Endothelial cell of umbilical vein (primary cell): Measurements from ENCODE around the gene CALCR. TPM values are rescaled to one million over a fixed set of nuclear protein-coding genes. Genes with fewer than 3 reads are reported as not detected.

Experiments used
- BruUV-seq: library from RNA; stranded (reverse); fragments of 400-500 nt; replicated peaks from 2 replicates; lab custom pipeline; 2021; lab: Mats Ljungman, UMichigan
- CTCF ChIA-PET: fragments of 300-600, 350-600 bp; sonication (Branson Sonifier 250); formaldehyde crosslinking; loops from one replicate; lab custom pipeline; 2021; ENCODE audit warnings: antibody characterized with exemption, inconsistent platforms; lab: Charles Lee
- POLR2A ChIA-PET: fragments of 300-600, 350-600 bp; sonication (Branson Sonifier 250); formaldehyde crosslinking; loops from one replicate; lab custom pipeline; 2021; ENCODE audit warnings: antibody characterized with exemption, inconsistent platforms; lab: Charles Lee
- DNase-seq: peaks from one replicate; pipeline ENCODE4 v3.0.0-alpha.2; 2011; ENCODE audit warnings: low read depth, low spot score
- FAIRE-seq: peaks from 2 replicates; lab custom pipeline; 2011; peaks lifted over from hg19 to GRCh38; lab: Jason Lieb, UNC
- H2AFZ ChIP-seq: 2 replicates; pipeline ENCODE4 v1.6.0; 2012; ENCODE audit warnings: low read depth, low read length, control low read depth, inconsistent platforms
- H3K27ac ChIP-seq: 2 replicates; pipeline ENCODE4 v1.5.1; 2011; ENCODE audit warnings: low read depth, mild to moderate bottlenecking, control low read depth, low read length, moderate library complexity; ENCODE audit not compliant: insufficient read depth
- H3K27me3 ChIP-seq, 2 experiments: 2 replicates each; pipeline versions ENCODE4 v1.6.0 to v1.6.1; 2011; ENCODE audit warnings: low read length in 2 of 2, mixed read lengths in 1 of 2; ENCODE audit not compliant: control insufficient read depth in 2 of 2, insufficient read depth in 2 of 2
- H3K36me3 ChIP-seq, 2 experiments: 2 replicates in 1 of 2; 3 replicates in 1 of 2; pipeline ENCODE4 v1.5.1; 2011; ENCODE audit warnings: low read length in 2 of 2, mild to moderate bottlenecking in 1 of 2, moderate library complexity in 1 of 2; ENCODE audit not compliant: control insufficient read depth in 2 of 2, insufficient read depth in 2 of 2; ENCODE audit errors: extremely low read depth in 1 of 2
- H3K4me1 ChIP-seq: 3 replicates; pipeline ENCODE4 v1.5.1; 2011; ENCODE audit warnings: mild to moderate bottlenecking, low read length; ENCODE audit not compliant: control insufficient read depth, insufficient read depth; ENCODE audit errors: extremely low read depth
- H3K4me2 ChIP-seq: 2 replicates; pipeline ENCODE4 v1.6.1; 2011; ENCODE audit warnings: low read length, control low read depth, mixed read lengths; ENCODE audit not compliant: insufficient read depth
- H3K4me3 ChIP-seq, 3 experiments: fragments of 200-600 bp in 1 of 3; sonication (generic), shearing (Covaris generic) in 1 of 3; replicated peaks in 1 of 3; 2 replicates each; pipeline ENCODE4 v1.5.1; 2011 to 2016; ENCODE audit warnings: control low read depth in 3 of 3, low read length in 3 of 3, mild to moderate bottlenecking in 2 of 3, inconsistent platforms in 1 of 3, low read depth in 1 of 3, moderate library complexity in 1 of 3; ENCODE audit not compliant: insufficient read depth in 1 of 3
- H3K79me2 ChIP-seq: 2 replicates; pipeline ENCODE4 v1.6.0; 2012; ENCODE audit warnings: low read length, inconsistent platforms; ENCODE audit not compliant: control insufficient read depth, insufficient read depth
- H3K9ac ChIP-seq: replicated peaks from 2 replicates; pipeline ENCODE3; 2011; ENCODE audit warnings: low read length, control low read depth; ENCODE audit not compliant: insufficient read depth; ENCODE audit errors: extremely low read depth
- H3K9me1 ChIP-seq: replicated peaks from 3 replicates; pipeline ENCODE4 v1.6.0; 2011; ENCODE audit warnings: mild to moderate bottlenecking, low read length; ENCODE audit not compliant: control insufficient read depth, insufficient read depth; ENCODE audit errors: extremely low read depth
- H3K9me3 ChIP-seq: replicated peaks from 2 replicates; pipeline ENCODE4 v1.5.1; 2012; ENCODE audit warnings: low read length, inconsistent platforms; ENCODE audit not compliant: control insufficient read depth, insufficient read depth
- H4K20me1 ChIP-seq: replicated peaks from 2 replicates; pipeline ENCODE3; 2011; ENCODE audit warnings: mild to moderate bottlenecking, low read length; ENCODE audit not compliant: control insufficient read depth, insufficient read depth; ENCODE audit errors: extremely low read depth
- EZH2 ChIP-seq: IDR thresholded peaks from 2 replicates; pipeline ENCODE4 v1.6.1; 2012; ENCODE audit warnings: borderline replicate concordance, low read depth, mild to moderate bottlenecking, moderate library complexity, low read length, inconsistent platforms; ENCODE audit not compliant: severe bottlenecking
- FOS ChIP-seq: IDR thresholded peaks from 2 replicates; pipeline ENCODE4 v1.6.1; 2011; ENCODE audit warnings: mild to moderate bottlenecking, low read length, moderate library complexity, borderline replicate concordance; ENCODE audit not compliant: insufficient read depth
- JUN ChIP-seq: IDR thresholded peaks from 2 replicates; pipeline ENCODE4 v1.6.1; 2011; ENCODE audit warnings: borderline replicate concordance, low read depth; ENCODE audit not compliant: insufficient read length, insufficient read depth
- MYC ChIP-seq: IDR thresholded peaks from one replicate; pipeline ENCODE4 v1.6.1; 2011; ENCODE audit warnings: mild to moderate bottlenecking, low read depth, low read length
- POLR2AphosphoS5 ChIP-seq: IDR thresholded peaks from 2 replicates; pipeline ENCODE4 v1.6.1; 2012; ENCODE audit warnings: low read depth, mild to moderate bottlenecking, control low read depth, low read length, moderate library complexity; ENCODE audit not compliant: insufficient read depth
- dilution Hi-C: fragments of 300-500 bp; cut with MboI; formaldehyde crosslinking; loops from one replicate; pipeline ENCODE4 v1.15.0; 2019; ENCODE audit warnings: low sequenced_read_pairs; ENCODE audit not compliant: extremely low pct_ligation_motif_present
- intact Hi-C: fragments of 100-400 bp; cut with micrococcal nuclease; formaldehyde crosslinking; loops from one replicate; pipeline ENCODE4 v1.10.0; 2022
- polyA plus RNA-seq, 4 experiments: library from polyadenylated mRNA; depleted of rRNA in 3 of 4; stranded (reverse) in 3 of 4; unstranded in 1 of 4; fragments of >200 nt; gene quantifications; 2 replicates each; pipeline versions ENCODE4 v1.2.1 to v1.2.3, GENCODE V29; 2011 to 2012; ENCODE audit warnings: missing spikeins in 1 of 4
- total RNA-seq: library from RNA; stranded (reverse); gene quantifications from 2 replicates; pipeline ENCODE4 v1.2.3, GENCODE V29; 2021
- TF ChIP-seq, protein P1 (sequence below): IDR thresholded peaks from 2 replicates; pipeline ENCODE4 v1.6.1; 2011; ENCODE audit not compliant: insufficient read depth, insufficient read length
- TF ChIP-seq, protein P2 (sequence below), 2 donors: IDR thresholded peaks; 1 replicate in 1 of 2; 2 replicates in 1 of 2; pipeline ENCODE4 v1.5.1; 2011; ENCODE audit warnings: low read length in 2 of 2, mild to moderate bottlenecking in 2 of 2, moderate library complexity in 2 of 2, control low read depth in 1 of 2, inconsistent platforms in 1 of 2, low read depth in 1 of 2; ENCODE audit not compliant: insufficient read depth in 1 of 2; ENCODE audit errors: extremely low read depth in 1 of 2

Gene CALCR
- total and polyA plus RNA-seq, 2 donors (not counting 3 experiments of a cell fraction or from before 2014, with no cell fraction given) = not detected

DNA sequence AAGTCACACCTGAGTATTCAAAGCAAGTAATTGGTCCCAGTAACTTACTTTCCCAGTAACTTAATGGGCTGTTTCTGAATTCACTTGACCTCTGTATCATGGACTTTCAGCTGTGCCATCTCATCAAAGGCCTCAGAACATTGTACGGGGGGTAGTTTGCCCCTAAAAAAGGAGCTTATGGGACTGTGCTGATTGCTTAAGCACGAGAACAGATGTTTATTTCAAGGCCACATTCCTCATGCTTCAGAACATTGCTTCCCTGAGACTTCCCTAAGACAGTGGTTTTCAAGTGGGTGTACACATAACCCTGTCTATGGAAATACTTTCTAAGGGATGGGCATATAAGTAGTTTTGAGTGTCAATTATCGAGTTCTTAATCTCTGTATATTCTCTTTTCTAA is 26.8 kb downstream of the CALCR start:
- Histone ChIP-seq H3K36me3 (no peaks in the 10 kb centered on the region), H2AFZ (no peak overlapping the region), H3K79me2 (no peaks in the 10 kb centered on the region), H3K9me3 (no peaks in the 10 kb centered on the region), H3K27ac (no peak overlapping the region), H3K27me3 (no peaks in the 10 kb centered on the region), H3K9me1 (no peaks in the 10 kb centered on the region), H3K9ac (no peak overlapping the region), H3K4me1 (no peaks in the 10 kb centered on the region), H3K4me2 (no peak overlapping the region), H4K20me1 (no peaks in the 10 kb centered on the region), H3K4me3 (no peak overlapping the region)
- CTCF ChIA-PET = interaction anchor here (1.2 to 6.3 kb wide), 3 partner anchors 10 to 302 kb away, joined by 3 to 190 read pairs (median 5); no protein-coding TSS in a partner anchor
- no TSS peak for BruUV-seq
- TF ChIP-seq, protein P1, sequence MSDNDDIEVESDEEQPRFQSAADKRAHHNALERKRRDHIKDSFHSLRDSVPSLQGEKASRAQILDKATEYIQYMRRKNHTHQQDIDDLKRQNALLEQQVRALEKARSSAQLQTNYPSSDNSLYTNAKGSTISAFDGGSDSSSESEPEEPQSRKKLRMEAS = no peak
- no peak for TF ChIP-seq POLR2AphosphoS5
- no peak for TF ChIP-seq JUN
- intact Hi-C loops (no loop called here), dilution Hi-C loops (no loop called here)
- DNase-seq (no peak), FAIRE-seq (no peak)
- POLR2A ChIA-PET = no interaction called here

DNA sequence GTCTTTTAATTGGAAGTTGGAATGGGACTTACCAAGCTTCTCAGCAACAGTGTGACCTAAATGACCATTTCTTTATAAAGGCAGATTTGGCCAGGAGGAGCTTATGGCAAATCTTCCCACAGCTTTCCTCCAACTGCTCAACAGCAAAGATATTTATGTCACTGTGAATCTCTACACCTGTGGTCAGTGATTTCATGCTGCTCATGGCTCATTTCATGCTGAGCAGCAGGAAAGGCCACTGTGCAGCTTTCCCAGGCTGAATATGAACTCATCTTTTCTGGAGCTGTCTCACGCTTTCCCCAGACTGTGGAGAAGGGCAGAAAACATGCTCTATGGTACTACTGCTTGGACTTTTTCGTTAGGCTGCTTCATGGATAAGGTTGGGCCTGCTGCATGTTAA is 29.8 kb downstream of the CALCR start:
- no TSS peak for BruUV-seq
- dilution Hi-C loops = no loop called here
- Histone ChIP-seq H3K9me1 (no peaks in the 10 kb centered on the region), H3K9me3 (no peaks in the 10 kb centered on the region), H3K4me3 (no peak overlapping the region), H3K4me1 (no peaks in the 10 kb centered on the region), H3K4me2 (no peak overlapping the region), H2AFZ (no peak overlapping the region), H3K27me3 (no peaks in the 10 kb centered on the region), H3K9ac (no peak overlapping the region), H3K79me2 (no peaks in the 10 kb centered on the region), H3K27ac (no peak overlapping the region), H3K36me3 (no peaks in the 10 kb centered on the region), H4K20me1 (no peaks in the 10 kb centered on the region)
- no peak for FAIRE-seq
- ChIA-PET CTCF (no interaction called here), POLR2A (no interaction called here)
- TF ChIP-seq EZH2 (no peak), MYC (no peak), JUN (no peak), FOS (no peak), POLR2AphosphoS5 (no peak)
- TF ChIP-seq, protein P2, sequence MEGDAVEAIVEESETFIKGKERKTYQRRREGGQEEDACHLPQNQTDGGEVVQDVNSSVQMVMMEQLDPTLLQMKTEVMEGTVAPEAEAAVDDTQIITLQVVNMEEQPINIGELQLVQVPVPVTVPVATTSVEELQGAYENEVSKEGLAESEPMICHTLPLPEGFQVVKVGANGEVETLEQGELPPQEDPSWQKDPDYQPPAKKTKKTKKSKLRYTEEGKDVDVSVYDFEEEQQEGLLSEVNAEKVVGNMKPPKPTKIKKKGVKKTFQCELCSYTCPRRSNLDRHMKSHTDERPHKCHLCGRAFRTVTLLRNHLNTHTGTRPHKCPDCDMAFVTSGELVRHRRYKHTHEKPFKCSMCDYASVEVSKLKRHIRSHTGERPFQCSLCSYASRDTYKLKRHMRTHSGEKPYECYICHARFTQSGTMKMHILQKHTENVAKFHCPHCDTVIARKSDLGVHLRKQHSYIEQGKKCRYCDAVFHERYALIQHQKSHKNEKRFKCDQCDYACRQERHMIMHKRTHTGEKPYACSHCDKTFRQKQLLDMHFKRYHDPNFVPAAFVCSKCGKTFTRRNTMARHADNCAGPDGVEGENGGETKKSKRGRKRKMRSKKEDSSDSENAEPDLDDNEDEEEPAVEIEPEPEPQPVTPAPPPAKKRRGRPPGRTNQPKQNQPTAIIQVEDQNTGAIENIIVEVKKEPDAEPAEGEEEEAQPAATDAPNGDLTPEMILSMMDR (IDR thresholded peaks at IDR 0.05; ENCODE audit: extremely low read depth in 1 of 2, insufficient read depth in 1 of 2, low read depth in 1 of 2, low read length in 2 of 2) = no peak
- TF ChIP-seq, protein P1 = no peak
- DNase-seq = no peak
- intact Hi-C loops = no loop called here
